Upper lobe of left lung (tissue), 6 donors: Measurements from ENCODE around the gene LARP4B. TPM values are rescaled to one million over a fixed set of nuclear protein-coding genes. Genes with fewer than 3 reads are reported as not detected.

Experiments used
- ATAC-seq, 2 donors: fragments of 200-7000 bp; cut with Tn5 transposase; one replicate each; pipeline ENCODE4 v1.9.1; 2022; ENCODE audit warnings: mild to moderate bottlenecking in 2 of 2, moderate library complexity in 2 of 2; ENCODE audit not compliant: low FRiP score in 2 of 2
- DNase-seq, 2 donors: peaks; one replicate each; pipeline ENCODE4 v3.0.0-alpha.2; 2019 to 2020
- H3K27ac ChIP-seq, 4 donors: fragments of 200-600 bp; sonication (generic); one replicate each; pipeline ENCODE4 v1.5.1; 2016 to 2019
- H3K27me3 ChIP-seq, 4 donors: fragments of 200-600 bp; sonication (generic); one replicate each; pipeline ENCODE4 v1.5.1; 2017 to 2019
- H3K36me3 ChIP-seq, 4 donors: fragments of 200-600 bp; sonication (generic); one replicate each; pipeline ENCODE4 v1.5.1; 2016 to 2019
- H3K4me1 ChIP-seq, 4 donors: fragments of 200-600 bp; sonication (generic); one replicate each; pipeline ENCODE4 v1.5.1; 2018 to 2019
- H3K4me3 ChIP-seq, 4 donors: fragments of 200-600 bp; sonication (generic); one replicate each; pipeline ENCODE4 v1.5.1; 2017 to 2019; ENCODE audit warnings: mild to moderate bottlenecking in 2 of 4, moderate library complexity in 1 of 4
- H3K9me3 ChIP-seq, 4 donors: fragments of 200-600 bp; sonication (generic); one replicate each; pipeline ENCODE4 v1.5.1; 2018 to 2019
- CTCF ChIP-seq, 6 experiments: fragments of 450-650 bp in 4 of 6; fragments of 200-600 bp in 2 of 6; sonication (generic) in 2 of 6; IDR thresholded peaks; one replicate each; pipeline ENCODE4 v1.5.1; 2016 to 2019; ENCODE audit warnings: antibody characterized with exemption in 6 of 6
- EP300 ChIP-seq, 4 donors: sonication (generic); formaldehyde crosslinking; IDR thresholded peaks; one replicate each; pipeline ENCODE4 v1.5.1; 2017; ENCODE audit warnings: antibody characterized with exemption in 4 of 4, control low read depth in 2 of 4
- POLR2A ChIP-seq, 4 donors: fragments of 450-650 bp; IDR thresholded peaks; one replicate each; pipeline ENCODE4 v1.5.1; 2016 to 2017; ENCODE audit warnings: antibody characterized with exemption in 4 of 4, mild to moderate bottlenecking in 2 of 4
- POLR2AphosphoS5 ChIP-seq, 2 donors: sonication (generic); formaldehyde crosslinking; IDR thresholded peaks; one replicate each; pipeline ENCODE4 v1.5.1; 2017; ENCODE audit warnings: antibody characterized with exemption in 2 of 2
- WGBS, 2 donors: methylation state at CpG; one replicate each; pipeline ENCODE4 v1.1.5; 2017 to 2018; 5-methylcytosine and 5-hydroxymethylcytosine counted together
- total RNA-seq, 6 donors: library from RNA; depleted of rRNA in 4 of 6; stranded (reverse); fragments of >200 nt in 4 of 6; gene quantifications; one replicate each; pipeline versions ENCODE4 v1.1.0 to v1.2.1, GENCODE V29; 2016 to 2021
- donor health status: DM: no; HTN: no; CAD: no; lungs with moderate emphysema.
- donor health status: DM: no; HTN: yes; CAD: no; lungs with severe emphysema.

The LARP4B gene
- total RNA-seq, 6 donors from 2014 or later = 106 to 154 (median 139) TPM

GRCh38 chr10:804787-805619, 126.5 kb downstream of the LARP4B start:
- H3K4me1 ChIP-seq = peaks cover 9 to 17% (median 13%) of the 10 kb centered on the region in 4 donors
- no peak overlapping the region for H3K4me3 ChIP-seq
- peak in 1 of 2 donors; percentile 34 for ATAC-seq
- H3K9me3 ChIP-seq = no peaks in the 10 kb centered on the region
- H3K27me3 ChIP-seq = no peaks in the 10 kb centered on the region
- peak; percentile 47 to 82 for DNase-seq
- TF ChIP-seq CTCF (IDR thresholded peaks at IDR 0.05) (no peak), EP300 (IDR thresholded peaks at IDR 0.05) (no peak), POLR2AphosphoS5 (IDR thresholded peaks at IDR 0.05) (no peak), POLR2A (IDR thresholded peaks at IDR 0.05) (no peak)
- 77 to 84% methylated on average over 46 to 53 of the region's 53 CpGs for WGBS, 2 donors
- peaks cover 0 to 46% (median 31%) of the 10 kb centered on the region in 4 donors for H3K36me3 ChIP-seq
- no peak overlapping the region for H3K27ac ChIP-seq

- Histone ChIP-seq H3K9me3 (no peaks in the 10 kb centered on the region), H3K27ac (no peak overlapping the region), H3K4me1 (peaks cover 9 to 17% (median 13%) of the 10 kb centered on the region in 4 donors), H3K4me3 (no peak overlapping the region), H3K36me3 (peaks cover 0 to 40% (median 27%) of the 10 kb centered on the region in 4 donors), H3K27me3 (no peaks in the 10 kb centered on the region)
- WGBS, 2 donors = 33 to 38% methylated on average over 9 to 19 of the region's 20 CpGs
- DNase-seq = peak; percentile 21 to 59
- ATAC-seq = peak in 1 of 2 donors; percentile 22
- TF ChIP-seq EP300 (IDR thresholded peaks at IDR 0.05) (no peak), POLR2AphosphoS5 (IDR thresholded peaks at IDR 0.05) (no peak), POLR2A (IDR thresholded peaks at IDR 0.05) (no peak), CTCF (IDR thresholded peaks at IDR 0.05) (no peak)
Measured at GRCh38 chr10:804191-804781, 127.2 kb downstream of the LARP4B start.

- peak in 1 of 2 donors; percentile 7 for ATAC-seq
- Histone ChIP-seq H3K4me1 (peaks cover 9 to 17% (median 13%) of the 10 kb centered on the region in 4 donors), H3K9me3 (no peaks in the 10 kb centered on the region), H3K27me3 (no peaks in the 10 kb centered on the region), H3K27ac (no peak overlapping the region), H3K36me3 (peaks cover 0 to 30% (median 22%) of the 10 kb centered on the region in 4 donors), H3K4me3 (no peak overlapping the region)
- no peak for TF ChIP-seq POLR2AphosphoS5 (IDR thresholded peaks at IDR 0.05)
- no peak for TF ChIP-seq EP300 (IDR thresholded peaks at IDR 0.05)
- no peak for TF ChIP-seq POLR2A (IDR thresholded peaks at IDR 0.05)
- TF ChIP-seq CTCF (IDR thresholded peaks at IDR 0.05) = no peak
- WGBS, 2 donors = 83 to 87% methylated on average over 16 to 25 of the region's 25 CpGs
- DNase-seq = peak; percentile 20 to 64
Measured at GRCh38 chr10:803041-803741, 128.3 kb downstream of the LARP4B start.

GRCh38 chr10:802506-802905, 129.0 kb downstream of the LARP4B start:
- no peak for TF ChIP-seq EP300 (IDR thresholded peaks at IDR 0.05)
- H3K4me3 ChIP-seq = no peak overlapping the region
- H3K27ac ChIP-seq = no peak overlapping the region
- peaks cover 0 to 23% (median 15%) of the 10 kb centered on the region in 4 donors for H3K36me3 ChIP-seq
- ATAC-seq (no peak), DNase-seq (peak in 1 of 2 donors; percentile 20)
- no peaks in the 10 kb centered on the region for H3K27me3 ChIP-seq
- peaks cover 9 to 17% (median 13%) of the 10 kb centered on the region in 4 donors for H3K4me1 ChIP-seq
- H3K9me3 ChIP-seq = no peaks in the 10 kb centered on the region
- 88 to 91% methylated on average over 8 to 9 of the region's 9 CpGs for WGBS, 2 donors

GRCh38 chr10:797179-797578, 134.3 kb downstream of the LARP4B start:
- TF ChIP-seq POLR2AphosphoS5 (IDR thresholded peaks at IDR 0.05) = no peak
- no peak for TF ChIP-seq POLR2A (IDR thresholded peaks at IDR 0.05)
- no peak for TF ChIP-seq EP300 (IDR thresholded peaks at IDR 0.05)
- TF ChIP-seq CTCF (IDR thresholded peaks at IDR 0.05) = no peak
- H3K4me1 ChIP-seq = no peaks in the 10 kb centered on the region
- no peak overlapping the region for H3K27ac ChIP-seq
- no peak for ATAC-seq
- DNase-seq = no peak
- no peaks in the 10 kb centered on the region for H3K27me3 ChIP-seq
- H3K9me3 ChIP-seq = no peaks in the 10 kb centered on the region
- WGBS, 2 donors = 100% methylated on average over 1 of the region's 1 CpG
- H3K4me3 ChIP-seq = no peak overlapping the region
- no peaks in the 10 kb centered on the region for H3K36me3 ChIP-seq
